PC-9 (cell line): ENCODE measurements around the gene DMBT1.

Source experiments
- EZH2 ChIP-seq: fragments of 200-600 bp; sonication (generic); IDR thresholded peaks from 2 replicates; pipeline ENCODE4 v1.8.0; 2017; ENCODE audit warnings: antibody characterized with exemption, low read depth
- TF ChIP-seq, protein P1 (sequence below): fragments of 200-600 bp; sonication (generic); conservative IDR thresholded peaks from 2 replicates; pipeline ENCODE4 v1.6.1; 2017; ENCODE audit warnings: mixed run types, antibody characterized with exemption, mild to moderate bottlenecking, moderate library complexity

DNA sequence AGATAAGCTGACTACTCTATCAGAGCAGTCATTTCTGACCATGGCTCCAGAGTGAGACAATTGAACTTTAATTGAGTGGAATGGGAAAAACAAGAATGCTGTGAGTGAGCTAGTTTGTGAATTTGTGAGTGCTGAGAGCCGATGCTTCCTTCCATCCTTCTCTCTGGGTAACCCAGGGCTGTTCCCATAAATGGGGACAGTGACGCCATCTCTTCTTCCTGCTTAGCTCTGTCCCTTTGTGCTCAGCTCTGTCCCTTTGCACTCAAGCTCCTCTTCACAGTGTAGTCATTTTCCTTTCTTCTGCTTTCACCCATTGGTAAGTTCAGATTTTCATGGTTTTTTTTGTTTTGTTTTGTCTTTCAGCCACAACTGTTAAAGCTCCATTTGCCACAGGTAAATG is 114.7 kb downstream of the DMBT1 start:
- TF ChIP-seq EZH2 = no peak
- TF ChIP-seq, protein P1, sequence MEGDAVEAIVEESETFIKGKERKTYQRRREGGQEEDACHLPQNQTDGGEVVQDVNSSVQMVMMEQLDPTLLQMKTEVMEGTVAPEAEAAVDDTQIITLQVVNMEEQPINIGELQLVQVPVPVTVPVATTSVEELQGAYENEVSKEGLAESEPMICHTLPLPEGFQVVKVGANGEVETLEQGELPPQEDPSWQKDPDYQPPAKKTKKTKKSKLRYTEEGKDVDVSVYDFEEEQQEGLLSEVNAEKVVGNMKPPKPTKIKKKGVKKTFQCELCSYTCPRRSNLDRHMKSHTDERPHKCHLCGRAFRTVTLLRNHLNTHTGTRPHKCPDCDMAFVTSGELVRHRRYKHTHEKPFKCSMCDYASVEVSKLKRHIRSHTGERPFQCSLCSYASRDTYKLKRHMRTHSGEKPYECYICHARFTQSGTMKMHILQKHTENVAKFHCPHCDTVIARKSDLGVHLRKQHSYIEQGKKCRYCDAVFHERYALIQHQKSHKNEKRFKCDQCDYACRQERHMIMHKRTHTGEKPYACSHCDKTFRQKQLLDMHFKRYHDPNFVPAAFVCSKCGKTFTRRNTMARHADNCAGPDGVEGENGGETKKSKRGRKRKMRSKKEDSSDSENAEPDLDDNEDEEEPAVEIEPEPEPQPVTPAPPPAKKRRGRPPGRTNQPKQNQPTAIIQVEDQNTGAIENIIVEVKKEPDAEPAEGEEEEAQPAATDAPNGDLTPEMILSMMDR = no peak
